Spleen (tissue), 11 donors: ENCODE data around the gene FEN1. TPM values are rescaled to one million over a fixed set of nuclear protein-coding genes. Genes with fewer than 3 reads are reported as not detected.
A peak's percentile ranks its signal among the peaks of the same experiment; 100 is the strongest.

Experiments
- DNase-seq: peaks from one replicate; pipeline ENCODE4 v3.0.0-alpha.2; 2020
- H3K27ac ChIP-seq, 8 donors: fragments of 200-600 bp; sonication (generic) in 7 of 8; 1 replicate in 4 of 8; 2 replicates in 4 of 8; pipeline versions ENCODE4 v1.5.0 to v1.8.0; 2016 to 2021; ENCODE audit warnings: inconsistent platforms in 4 of 8, mild to moderate bottlenecking in 4 of 8, moderate library complexity in 1 of 8
- H3K27me3 ChIP-seq, 7 donors: fragments of 200-600 bp; sonication (generic) in 6 of 7; replicated peaks in 1 of 7; 1 replicate in 4 of 7; 2 replicates in 3 of 7; pipeline versions ENCODE4 v1.5.0 to v1.8.0; 2016 to 2021; ENCODE audit warnings: inconsistent platforms in 3 of 7, mild to moderate bottlenecking in 1 of 7
- H3K36me3 ChIP-seq, 6 donors: fragments of 200-600 bp; sonication (generic) in 5 of 6; 1 replicate in 4 of 6; 2 replicates in 2 of 6; pipeline versions ENCODE4 v1.5.0 to v1.8.0; 2016 to 2021; ENCODE audit warnings: inconsistent platforms in 2 of 6
- H3K4me1 ChIP-seq, 6 donors: fragments of 200-600 bp; sonication (generic) in 5 of 6; 1 replicate in 3 of 6; 2 replicates in 3 of 6; pipeline versions ENCODE4 v1.5.0 to v1.8.0; 2016 to 2021; ENCODE audit warnings: inconsistent platforms in 3 of 6
- H3K4me3 ChIP-seq, 8 donors: fragments of 200-600 bp; sonication (generic) in 7 of 8; 1 replicate in 4 of 8; 2 replicates in 4 of 8; pipeline versions ENCODE4 v1.5.0 to v1.8.0; 2016 to 2021; ENCODE audit warnings: inconsistent platforms in 4 of 8, mild to moderate bottlenecking in 4 of 8, moderate library complexity in 2 of 8
- H3K9me3 ChIP-seq, 8 donors: fragments of 200-600 bp; sonication (generic) in 7 of 8; 1 replicate in 4 of 8; 2 replicates in 4 of 8; pipeline versions ENCODE4 v1.5.0 to v1.8.0; 2016 to 2021; ENCODE audit warnings: inconsistent platforms in 4 of 8
- POLR2A ChIP-seq, 3 donors: fragments of 450-650 bp; IDR thresholded peaks; one replicate each; pipeline ENCODE4 v1.5.1; 2017; ENCODE audit warnings: antibody characterized with exemption in 3 of 3, mild to moderate bottlenecking in 1 of 3
- POLR2AphosphoS5 ChIP-seq, 3 donors: sonication (generic); formaldehyde crosslinking; IDR thresholded peaks; one replicate each; pipeline ENCODE4 v1.5.1; 2017; ENCODE audit warnings: antibody characterized with exemption in 3 of 3
- WGBS, 5 donors: extraction: QIAGEN DNeasy Blood & Tissue Kit in 3 of 5; methylation state at CpG; one replicate each; pipeline versions ENCODE4 v1.1.5 to v1.1.7; 2013 to 2018; 5-methylcytosine and 5-hydroxymethylcytosine counted together
- intact Hi-C: fragments of 100-400 bp; cut with DNase I; formaldehyde crosslinking; loops from one replicate; pipeline ENCODE4 v1.15.0; 2023; ENCODE audit warnings: low total_unique reads
- polyA plus RNA-seq, 3 donors: library from polyadenylated mRNA; stranded (reverse); fragments of 200-250 nt; gene quantifications; one replicate each; pipeline ENCODE4 v1.2.1, GENCODE V29; 2013
- total RNA-seq, 7 donors: library from RNA; depleted of rRNA in 3 of 7; stranded (reverse); fragments of >200 nt in 3 of 7; fragmentation: NEBNext Ultra II Directional in 4 of 7; extraction: Animal tissue kit (Norgen Biotek cat#: 25700) in 4 of 7; gene quantifications; one replicate each; pipeline versions ENCODE4 v1.1.0 to v1.2.1, GENCODE V29; 2016 to 2021
- TF ChIP-seq, protein P1 (sequence below), 11 experiments: fragments of 200-600 bp in 7 of 11; fragments of 450-650 bp in 4 of 11; sonication (generic) in 4 of 11; IDR thresholded peaks in 8 of 11; conservative IDR thresholded peaks in 3 of 11; 1 replicate in 7 of 11; 2 replicates in 4 of 11; pipeline versions ENCODE4 v1.4.0 to v1.8.0; 2016 to 2021; ENCODE audit warnings: antibody characterized with exemption in 11 of 11, inconsistent platforms in 4 of 11, mild to moderate bottlenecking in 1 of 11
- donor health status: healthy with polysubstance abuse.
- donor health status: DM: no; HTN: no; CAD: no; lungs with moderate emphysema.
- donor health status: DM: no; HTN: no; CAD: no.
- donor health status: Bipolar disorder and iron deficiency.
- donor health status: healthy.
- donor health status: DM: no; HTN: no; CAD: no.
- donor health status: DM: yes; HTN: yes; CAD: no.

Gene FEN1
- total and polyA plus RNA-seq, 10 donors: 7.3 to 17.2 (median 14.8) TPM

GRCh38 chr11:61833926-61834277 lies 41.2 kb downstream of the FEN1 start:
- TF ChIP-seq POLR2A (IDR thresholded peaks at IDR 0.05) (no peak), POLR2AphosphoS5 (IDR thresholded peaks at IDR 0.05) (no peak)
- TF ChIP-seq, protein P1, sequence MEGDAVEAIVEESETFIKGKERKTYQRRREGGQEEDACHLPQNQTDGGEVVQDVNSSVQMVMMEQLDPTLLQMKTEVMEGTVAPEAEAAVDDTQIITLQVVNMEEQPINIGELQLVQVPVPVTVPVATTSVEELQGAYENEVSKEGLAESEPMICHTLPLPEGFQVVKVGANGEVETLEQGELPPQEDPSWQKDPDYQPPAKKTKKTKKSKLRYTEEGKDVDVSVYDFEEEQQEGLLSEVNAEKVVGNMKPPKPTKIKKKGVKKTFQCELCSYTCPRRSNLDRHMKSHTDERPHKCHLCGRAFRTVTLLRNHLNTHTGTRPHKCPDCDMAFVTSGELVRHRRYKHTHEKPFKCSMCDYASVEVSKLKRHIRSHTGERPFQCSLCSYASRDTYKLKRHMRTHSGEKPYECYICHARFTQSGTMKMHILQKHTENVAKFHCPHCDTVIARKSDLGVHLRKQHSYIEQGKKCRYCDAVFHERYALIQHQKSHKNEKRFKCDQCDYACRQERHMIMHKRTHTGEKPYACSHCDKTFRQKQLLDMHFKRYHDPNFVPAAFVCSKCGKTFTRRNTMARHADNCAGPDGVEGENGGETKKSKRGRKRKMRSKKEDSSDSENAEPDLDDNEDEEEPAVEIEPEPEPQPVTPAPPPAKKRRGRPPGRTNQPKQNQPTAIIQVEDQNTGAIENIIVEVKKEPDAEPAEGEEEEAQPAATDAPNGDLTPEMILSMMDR (IDR thresholded peaks at IDR 0.05 in 8 of 11, conservative IDR thresholded peaks at IDR 0.05 in 3 of 11): no peak
- 83 to 93% (median 90%) methylated on average over 12 of the region's 12 CpGs for WGBS, 5 donors
- intact Hi-C loops: no loop called here
- no peak for DNase-seq
- Histone ChIP-seq H3K27ac (peak overlapping the region in 6 of 8 donors; percentile 62 to 82 (median 75)), H3K36me3 (no peaks in the 10 kb centered on the region), H3K27me3 (peaks cover 0 to 11% (median 3%) of the 10 kb centered on the region in 7 donors), H3K4me1 (peaks cover 8 to 78% (median 27%) of the 10 kb centered on the region in 6 donors), H3K4me3 (no peak overlapping the region), H3K9me3 (no peaks in the 10 kb centered on the region)

- Histone ChIP-seq H3K4me3 (peak overlapping the region in 1 of 8 donors; percentile 9), H3K4me1 (peaks cover 5 to 72% (median 21%) of the 10 kb centered on the region in 6 donors), H3K27ac (peak overlapping the region; percentile 27 to 82 (median 72)), H3K27me3 (peaks cover 0 to 6% (median 0%) of the 10 kb centered on the region in 7 donors), H3K36me3 (no peaks in the 10 kb centered on the region), H3K9me3 (no peaks in the 10 kb centered on the region)
- DNase-seq: peak; percentile 78
- TF ChIP-seq, protein P1 (IDR thresholded peaks at IDR 0.05 in 8 of 11, conservative IDR thresholded peaks at IDR 0.05 in 3 of 11): no peak
- TF ChIP-seq POLR2AphosphoS5 (IDR thresholded peaks at IDR 0.05) (peak in 2 of 3 donors; percentile 35 to 59), POLR2A (IDR thresholded peaks at IDR 0.05) (no peak)
- WGBS, 5 donors: 25 to 32% (median 29%) methylated on average over 10 to 12 of the region's 12 CpGs
- intact Hi-C loops: no loop called here
Measured at GRCh38 chr11:61834278-61835048, 41.8 kb downstream of the FEN1 start.

- Histone ChIP-seq H3K36me3 (peaks cover 0 to 16% (median 0%) of the 10 kb centered on the region in 6 donors), H3K27me3 (no peaks in the 10 kb centered on the region), H3K4me1 (peaks cover 5 to 55% (median 19%) of the 10 kb centered on the region in 6 donors), H3K9me3 (no peaks in the 10 kb centered on the region), H3K4me3 (peak overlapping the region in 1 of 8 donors; percentile 31), H3K27ac (peak overlapping the region in 7 of 8 donors; percentile 39 to 82 (median 74))
- WGBS, 5 donors: 91 to 99% (median 93%) methylated on average over 8 of the region's 8 CpGs
- intact Hi-C loops: no loop called here
- peak; percentile 41 for DNase-seq
- TF ChIP-seq POLR2AphosphoS5 (IDR thresholded peaks at IDR 0.05) (no peak), POLR2A (IDR thresholded peaks at IDR 0.05) (no peak)
- TF ChIP-seq, protein P1 (IDR thresholded peaks at IDR 0.05 in 8 of 11, conservative IDR thresholded peaks at IDR 0.05 in 3 of 11): no peak
Measured at GRCh38 chr11:61836193-61836592, 43.5 kb downstream of the FEN1 start.

- peaks cover 5 to 42% (median 19%) of the 10 kb centered on the region in 6 donors for H3K4me1 ChIP-seq
- WGBS, 5 donors: 86 to 95% (median 93%) methylated on average over 8 to 15 of the region's 15 CpGs
- TF ChIP-seq POLR2A (IDR thresholded peaks at IDR 0.05) (no peak), POLR2AphosphoS5 (IDR thresholded peaks at IDR 0.05) (no peak)
- H3K27ac ChIP-seq: no peak overlapping the region
- peaks cover 0 to 29% (median 0%) of the 10 kb centered on the region in 6 donors for H3K36me3 ChIP-seq
- no peak overlapping the region for H3K4me3 ChIP-seq
- DNase-seq: peak; percentile 54
- H3K9me3 ChIP-seq: no peaks in the 10 kb centered on the region
- intact Hi-C loops: no loop called here
- H3K27me3 ChIP-seq: no peaks in the 10 kb centered on the region
Measured at GRCh38 chr11:61837411-61838005, 44.8 kb downstream of the FEN1 start.
